ENCODE measurements around the gene ARL15.

The ARL15 gene

DNA sequence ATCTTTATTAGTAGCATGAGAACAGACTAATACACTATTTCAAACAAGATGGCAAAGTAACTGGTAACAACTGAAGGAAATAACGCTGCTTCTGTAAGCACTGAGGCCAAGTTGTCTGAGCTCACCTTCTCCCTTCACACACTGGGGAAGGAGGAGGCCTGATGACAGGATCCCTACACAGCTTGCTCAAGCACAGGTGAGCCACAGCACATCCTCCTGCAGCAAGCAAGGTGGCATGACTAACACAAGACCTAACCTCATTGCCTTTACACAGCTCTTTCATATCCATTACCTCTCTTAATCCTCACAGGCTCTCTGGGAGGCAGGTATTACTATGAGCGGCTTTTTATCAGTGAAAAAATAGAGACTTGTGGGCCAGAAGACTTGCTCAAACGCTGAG lies 83.3 kb downstream of the ARL15 start:
- no peak for DNase-seq (ENCODE audit: low spot score)
- TF ChIP-seq, protein P1, sequence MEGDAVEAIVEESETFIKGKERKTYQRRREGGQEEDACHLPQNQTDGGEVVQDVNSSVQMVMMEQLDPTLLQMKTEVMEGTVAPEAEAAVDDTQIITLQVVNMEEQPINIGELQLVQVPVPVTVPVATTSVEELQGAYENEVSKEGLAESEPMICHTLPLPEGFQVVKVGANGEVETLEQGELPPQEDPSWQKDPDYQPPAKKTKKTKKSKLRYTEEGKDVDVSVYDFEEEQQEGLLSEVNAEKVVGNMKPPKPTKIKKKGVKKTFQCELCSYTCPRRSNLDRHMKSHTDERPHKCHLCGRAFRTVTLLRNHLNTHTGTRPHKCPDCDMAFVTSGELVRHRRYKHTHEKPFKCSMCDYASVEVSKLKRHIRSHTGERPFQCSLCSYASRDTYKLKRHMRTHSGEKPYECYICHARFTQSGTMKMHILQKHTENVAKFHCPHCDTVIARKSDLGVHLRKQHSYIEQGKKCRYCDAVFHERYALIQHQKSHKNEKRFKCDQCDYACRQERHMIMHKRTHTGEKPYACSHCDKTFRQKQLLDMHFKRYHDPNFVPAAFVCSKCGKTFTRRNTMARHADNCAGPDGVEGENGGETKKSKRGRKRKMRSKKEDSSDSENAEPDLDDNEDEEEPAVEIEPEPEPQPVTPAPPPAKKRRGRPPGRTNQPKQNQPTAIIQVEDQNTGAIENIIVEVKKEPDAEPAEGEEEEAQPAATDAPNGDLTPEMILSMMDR (IDR thresholded peaks at IDR 0.05; ENCODE audit: borderline replicate concordance, control extremely low read depth, extremely low read depth, insufficient read depth, missing control alignments): no peak
- in situ Hi-C loops (cut with MboI; ENCODE audit: low sequenced_read_pairs, unreplicated experiment): loop anchor here (25.0 kb wide), 1 partner anchor 1040 kb away; no protein-coding TSS in a partner anchor

DNA sequence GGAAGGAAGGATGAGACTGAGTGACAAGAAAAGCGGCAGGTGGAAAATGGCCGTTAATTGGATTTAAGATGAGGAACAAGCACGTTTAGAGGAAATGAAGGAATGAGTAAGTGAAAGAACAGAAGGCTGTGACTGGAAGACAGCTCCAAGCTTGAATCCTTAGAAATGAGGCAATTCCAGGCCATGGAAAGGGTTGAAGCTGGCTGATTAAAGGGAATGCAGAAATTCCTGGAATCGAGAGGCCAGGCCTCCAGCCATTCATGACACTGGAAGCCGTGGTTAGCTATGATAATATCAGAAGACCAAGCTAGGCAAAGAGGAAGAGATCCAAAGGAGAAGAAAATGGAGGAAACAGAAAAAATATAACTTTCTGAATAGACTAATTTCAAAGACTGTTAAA lies 84.2 kb downstream of the ARL15 start:
- no peak for DNase-seq (ENCODE audit: low spot score)
- TF ChIP-seq, protein P1 (IDR thresholded peaks at IDR 0.05; ENCODE audit: borderline replicate concordance, control extremely low read depth, extremely low read depth, insufficient read depth, missing control alignments): no peak
- in situ Hi-C loops (cut with MboI; ENCODE audit: low sequenced_read_pairs, unreplicated experiment): loop anchor here (25.0 kb wide), 1 partner anchor 1039 kb away; no protein-coding TSS in a partner anchor

DNA sequence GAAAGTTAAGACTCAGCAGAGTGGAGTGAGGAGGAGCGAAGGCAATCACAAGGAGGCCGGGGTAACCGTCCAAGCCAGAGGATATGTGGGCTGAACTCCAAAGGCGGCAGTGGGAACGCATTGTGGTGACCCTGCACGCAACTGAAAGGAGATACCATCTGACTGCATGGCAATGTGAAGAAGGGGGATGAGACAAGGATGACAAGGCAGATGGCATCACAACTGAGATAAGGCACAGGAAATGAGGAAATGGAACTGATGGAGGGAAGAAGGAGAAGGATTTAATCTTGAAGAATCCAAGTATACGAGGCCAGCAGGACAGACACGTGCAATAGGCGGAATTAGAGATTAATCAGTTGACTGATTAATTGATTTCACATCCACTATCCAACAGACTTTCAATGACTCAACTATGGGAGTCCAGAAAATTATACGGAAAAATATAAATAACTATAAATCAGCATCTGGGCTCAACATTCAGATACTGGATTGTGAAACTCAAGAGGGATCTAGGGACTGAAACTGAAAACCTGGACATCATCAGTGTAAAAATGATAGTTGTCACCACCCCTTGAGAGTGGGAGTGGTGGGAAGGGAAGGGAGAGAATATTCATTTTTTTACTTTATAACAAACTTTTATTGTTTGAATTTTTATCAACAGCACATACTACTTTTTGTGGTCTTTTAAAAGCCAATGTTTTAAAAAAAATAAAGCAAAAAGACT lies 86.1 kb downstream of the ARL15 start:
- DNase-seq (ENCODE audit: low spot score): no peak
- in situ Hi-C loops (cut with MboI; ENCODE audit: low sequenced_read_pairs, unreplicated experiment): loop anchor here (25.0 kb wide), 1 partner anchor 737 kb away; the partner anchor contains the start of gene FST

DNA sequence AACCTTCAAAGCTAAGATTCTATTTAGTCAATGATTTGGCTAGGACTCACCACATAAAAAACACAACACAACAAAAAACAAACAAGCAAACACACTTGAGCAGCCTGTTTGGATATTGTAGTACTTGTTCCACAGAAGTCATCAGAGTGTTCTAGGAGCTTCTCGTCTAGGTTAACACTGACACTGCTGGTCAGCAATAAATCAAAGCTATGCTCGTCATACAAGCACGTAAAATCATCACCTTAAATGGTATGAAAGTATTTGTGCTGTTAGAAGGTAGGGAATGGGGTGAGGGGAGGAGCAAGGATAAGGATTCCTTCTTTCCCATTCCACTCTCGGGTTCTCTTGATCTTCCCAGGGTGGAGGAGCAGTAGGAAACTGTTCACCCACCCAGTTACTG lies 88.0 kb downstream of the ARL15 start:
- TF ChIP-seq, protein P1 (IDR thresholded peaks at IDR 0.05; ENCODE audit: borderline replicate concordance, control extremely low read depth, extremely low read depth, insufficient read depth, missing control alignments): no peak
- DNase-seq (ENCODE audit: low spot score): no peak
- in situ Hi-C loops (cut with MboI; ENCODE audit: low sequenced_read_pairs, unreplicated experiment): loop anchor here (25.0 kb wide), 1 partner anchor 735 kb away; the partner anchor contains the start of gene FST

More for the DNA sequence above, 86.1 kb downstream of the ARL15 start:
- TF ChIP-seq, protein P1 (IDR thresholded peaks at IDR 0.05; ENCODE audit: borderline replicate concordance, control extremely low read depth, extremely low read depth, insufficient read depth, missing control alignments): no peak

DNA sequence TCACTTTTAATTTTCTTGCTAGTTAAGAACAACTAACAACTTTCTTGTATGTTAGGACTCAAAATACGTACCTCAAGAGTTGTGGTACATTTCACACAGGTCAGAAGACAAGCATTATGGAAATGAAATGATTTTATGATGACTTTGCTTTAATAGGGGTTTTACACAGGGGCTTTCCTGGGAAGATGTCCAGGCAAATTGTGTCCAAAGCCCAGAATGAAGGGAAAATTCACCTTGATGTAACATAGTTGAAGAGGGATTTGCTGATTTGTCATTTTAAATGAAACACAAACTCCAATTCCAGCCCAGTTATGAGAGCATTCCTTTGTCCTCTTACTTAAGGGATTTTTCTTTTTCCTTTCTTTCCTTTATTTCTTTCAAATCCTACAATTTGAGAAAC lies 89.2 kb downstream of the ARL15 start:
- in situ Hi-C loops (cut with MboI; ENCODE audit: low sequenced_read_pairs, unreplicated experiment): loop anchor here (25.0 kb wide), 1 partner anchor 734 kb away; the partner anchor contains the start of gene FST
- TF ChIP-seq, protein P1 (IDR thresholded peaks at IDR 0.05; ENCODE audit: borderline replicate concordance, control extremely low read depth, extremely low read depth, insufficient read depth, missing control alignments): no peak
- no peak for DNase-seq (ENCODE audit: low spot score)

DNA sequence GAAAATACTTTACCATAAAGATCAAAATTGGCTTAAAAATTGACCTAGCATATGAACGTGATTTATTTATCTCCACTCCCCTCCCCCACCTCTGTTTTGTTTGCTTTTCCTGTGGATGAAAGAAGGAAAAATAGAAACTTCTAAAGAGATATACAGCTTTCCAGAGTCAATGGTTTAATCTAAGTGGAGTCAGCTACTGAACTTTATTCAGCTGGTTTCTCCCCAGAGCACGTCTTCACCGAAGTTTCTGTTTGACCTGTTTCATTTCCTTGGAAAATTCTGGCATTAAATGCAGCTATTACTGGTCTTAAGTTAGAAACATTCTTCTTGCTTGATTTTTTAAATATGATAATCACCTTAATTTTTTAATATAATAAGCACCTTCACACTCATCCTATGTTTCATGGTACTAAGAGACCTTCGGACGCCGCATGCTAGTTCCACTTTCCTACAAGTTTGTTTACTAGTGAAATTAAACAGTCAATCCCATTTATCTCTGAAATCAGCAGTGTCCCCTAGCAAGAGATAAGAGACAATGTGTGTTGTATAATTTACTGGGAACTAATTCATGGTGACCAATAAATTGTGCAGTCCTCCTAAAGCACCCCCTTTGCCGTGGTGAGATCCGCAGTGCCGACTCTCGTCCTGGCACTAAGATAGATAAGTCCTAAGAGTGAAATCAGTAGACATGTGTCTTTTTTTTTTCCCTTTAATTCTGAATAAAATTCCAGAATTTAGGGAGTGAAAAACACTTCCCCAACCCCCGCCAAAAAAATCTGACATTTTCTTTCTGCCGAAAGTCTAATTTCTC lies 89.9 kb downstream of the ARL15 start:
- TF ChIP-seq, protein P1 (IDR thresholded peaks at IDR 0.05; ENCODE audit: borderline replicate concordance, control extremely low read depth, extremely low read depth, insufficient read depth, missing control alignments): no peak
- no peak for DNase-seq (ENCODE audit: low spot score)
- in situ Hi-C loops (cut with MboI; ENCODE audit: low sequenced_read_pairs, unreplicated experiment): loop anchor here (25.0 kb wide), 1 partner anchor 733 kb away; the partner anchor contains the start of gene FST

Measured in GM13976 (cell line).